Inflammatory macrophage (primary cell): Measurements from ENCODE around the gene GGNBP2.
"Not testable (repeated sequence)": the region's sequence is repeated elsewhere in the genome, so short reads cannot be mapped to it uniquely, and the experiment has no call there.

Experiments
- DNase-seq, 2 donors: peaks; one replicate each; pipeline ENCODE4 v3.0.0-alpha.2; 2020 to 2022

The GGNBP2 gene

DNA sequence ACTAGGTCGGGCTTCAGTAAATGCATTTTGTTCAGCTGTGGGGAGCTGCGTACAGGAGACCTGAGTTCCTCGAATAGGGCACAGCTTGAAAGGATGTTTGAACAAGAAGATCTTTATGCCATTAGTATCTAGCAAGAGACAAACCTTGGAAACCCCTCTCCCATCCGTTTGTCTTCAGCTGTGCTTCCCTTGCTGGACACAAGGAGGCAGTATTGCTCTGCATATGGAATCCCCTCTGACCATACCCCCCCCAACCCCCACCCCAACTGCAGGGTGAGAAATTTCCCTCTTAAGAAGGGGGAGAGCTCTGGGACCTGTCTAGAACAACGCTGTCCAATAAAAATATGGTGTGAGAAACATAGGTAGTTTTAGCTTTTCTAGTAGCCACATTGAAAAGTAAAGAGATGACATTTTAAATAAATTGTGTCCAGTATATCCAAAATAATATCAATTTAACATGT lies 58.2 kb downstream of the GGNBP2 start:
- peak; percentile 49 to 70 for DNase-seq

DNA sequence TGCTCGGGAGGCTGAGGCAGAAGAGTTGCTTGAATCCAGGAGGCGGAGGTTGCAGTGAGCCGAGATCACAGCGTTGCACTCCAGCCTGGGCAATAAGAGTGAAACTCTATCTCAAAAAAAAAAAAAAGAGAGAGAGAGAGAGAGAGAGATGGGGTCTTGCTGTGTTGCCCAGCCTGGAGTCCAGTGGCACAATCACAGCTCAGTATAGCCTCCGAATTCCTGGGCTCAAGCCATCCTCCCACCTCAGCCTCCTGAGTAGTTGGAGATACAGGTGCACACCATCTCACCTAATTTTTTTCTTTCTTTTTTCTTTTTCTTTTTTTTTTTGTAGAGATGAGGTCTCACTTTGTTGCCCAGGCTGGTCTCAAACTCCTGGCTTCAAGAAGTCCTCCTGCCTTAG lies 60.3 kb downstream of the GGNBP2 start:
- not testable (repeated sequence) for DNase-seq

DNA sequence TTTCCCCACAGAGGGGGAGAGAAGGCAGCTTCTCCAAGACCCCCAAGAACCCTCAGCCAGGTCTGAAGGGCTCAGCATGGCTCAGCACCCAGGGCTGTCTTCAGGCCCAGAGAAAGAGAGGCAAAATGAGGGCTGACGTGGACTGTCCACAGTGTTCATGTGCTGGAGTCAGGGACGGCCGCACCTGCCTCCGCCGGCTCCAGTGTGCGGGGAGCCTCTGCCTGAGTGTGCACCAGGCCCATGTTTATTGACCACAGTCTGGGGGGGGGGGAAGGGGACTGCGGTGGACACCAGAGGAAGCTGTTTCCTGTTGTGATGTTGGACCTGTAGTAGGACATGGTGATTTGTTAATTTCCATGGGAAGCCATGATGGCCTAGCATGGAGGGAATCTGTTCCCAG lies 63.6 kb downstream of the GGNBP2 start:
- no peak for DNase-seq

DNA sequence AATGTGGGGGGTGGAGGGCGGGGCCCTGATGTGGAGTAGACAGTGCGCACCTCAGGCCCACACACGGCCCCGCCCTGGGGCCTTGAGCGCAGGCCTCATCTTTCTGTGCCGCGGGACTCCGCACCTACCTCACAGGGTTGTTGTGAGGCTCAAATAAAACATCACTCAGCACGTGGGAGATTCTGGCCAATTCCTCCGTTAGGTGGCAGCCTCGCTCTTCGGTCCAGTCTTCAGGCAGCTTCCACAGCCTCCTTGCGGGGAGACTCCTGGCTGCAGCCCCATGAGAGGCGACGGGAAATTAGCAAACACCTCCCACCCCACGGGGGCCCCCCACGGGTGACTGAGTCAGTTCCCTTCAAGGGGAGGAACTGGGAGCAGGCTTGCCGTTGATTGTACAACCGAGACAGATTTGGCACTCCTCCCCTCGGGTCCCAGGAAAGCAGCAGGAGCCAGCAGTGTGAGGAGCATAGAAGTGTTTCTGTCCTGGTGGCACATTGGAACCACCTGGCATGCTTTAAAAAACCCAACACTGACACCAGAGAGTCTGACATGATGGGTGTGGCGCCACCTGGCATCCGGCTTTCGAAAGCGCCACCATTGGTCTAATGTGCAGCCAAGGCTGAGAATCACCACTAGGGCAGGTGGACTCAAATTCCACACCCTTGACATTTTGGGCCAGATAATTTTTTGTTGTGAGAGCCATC lies 64.2 kb downstream of the GGNBP2 start:
- DNase-seq, result peak; percentile 63 to 86

DNA sequence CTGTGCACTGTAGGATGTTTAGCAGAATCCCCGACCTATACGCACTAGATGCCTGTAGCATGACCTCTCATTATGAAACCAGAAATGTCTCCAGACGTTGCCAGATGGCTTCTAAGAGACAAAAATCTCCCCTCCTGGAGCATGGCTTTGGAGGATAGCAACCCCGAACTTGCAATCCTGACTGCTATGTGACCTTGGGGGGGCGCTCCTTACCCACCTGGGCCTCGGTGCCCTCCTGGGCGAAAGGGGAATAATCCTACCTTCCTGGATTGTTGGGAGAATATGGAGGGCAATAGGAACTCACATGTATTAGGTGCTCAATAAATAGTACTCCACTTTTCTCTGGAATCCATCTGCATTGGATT lies 64.8 kb downstream of the GGNBP2 start:
- no peak for DNase-seq

GRCh38 chr17:36610474-36610873 lies 65.8 kb downstream of the GGNBP2 start:
- DNase-seq, result no peak

- peak in 1 of 2 donors; percentile 58 for DNase-seq
Measured at GRCh38 chr17:36611345-36612072, 66.8 kb downstream of the GGNBP2 start.

DNA sequence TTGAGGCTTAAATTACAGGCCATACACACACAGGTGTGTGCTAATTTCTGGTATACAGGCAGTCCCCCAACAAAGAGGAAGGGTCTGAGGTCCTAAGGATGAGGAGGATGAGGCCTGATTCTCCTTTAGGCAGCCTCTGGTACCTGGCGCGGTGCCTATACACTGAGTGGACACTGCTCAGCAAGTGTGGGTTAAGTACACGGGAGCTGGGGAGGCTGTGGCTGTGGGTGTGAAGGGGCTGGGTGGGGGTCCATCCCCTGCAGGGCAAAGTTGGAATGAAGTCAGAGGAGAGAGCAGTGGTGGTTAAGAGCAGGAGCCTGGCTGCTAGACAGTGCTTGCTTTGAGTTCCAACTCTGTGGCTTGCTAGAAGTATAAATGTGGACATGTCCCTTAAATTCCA lies 67.6 kb downstream of the GGNBP2 start:
- no peak for DNase-seq

GRCh38 chr17:36613155-36613554 lies 68.4 kb downstream of the GGNBP2 start:
- no peak for DNase-seq

DNA sequence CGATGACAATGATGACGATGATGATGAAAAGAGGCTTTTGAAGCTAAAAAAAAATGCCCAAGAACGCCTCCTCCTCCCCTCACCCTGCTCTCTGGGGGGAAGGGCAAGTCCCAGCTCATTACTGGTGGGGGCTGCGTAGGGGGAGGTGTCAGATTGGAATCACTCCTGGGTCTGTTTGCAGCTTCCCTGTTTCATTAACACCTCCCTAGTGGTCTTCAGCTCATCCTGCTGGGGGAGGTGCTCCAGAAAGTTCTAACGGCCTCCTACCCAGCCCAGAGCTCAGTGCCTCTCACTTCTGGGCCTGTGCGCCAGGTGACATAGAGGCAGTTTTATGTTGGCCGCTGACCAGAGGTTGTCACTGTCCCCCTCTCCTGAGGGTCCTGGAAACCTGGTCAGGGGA lies 69.4 kb downstream of the GGNBP2 start:
- no peak for DNase-seq

GRCh38 chr17:36614933-36615332 lies 70.2 kb downstream of the GGNBP2 start:
- DNase-seq, result no peak

DNA sequence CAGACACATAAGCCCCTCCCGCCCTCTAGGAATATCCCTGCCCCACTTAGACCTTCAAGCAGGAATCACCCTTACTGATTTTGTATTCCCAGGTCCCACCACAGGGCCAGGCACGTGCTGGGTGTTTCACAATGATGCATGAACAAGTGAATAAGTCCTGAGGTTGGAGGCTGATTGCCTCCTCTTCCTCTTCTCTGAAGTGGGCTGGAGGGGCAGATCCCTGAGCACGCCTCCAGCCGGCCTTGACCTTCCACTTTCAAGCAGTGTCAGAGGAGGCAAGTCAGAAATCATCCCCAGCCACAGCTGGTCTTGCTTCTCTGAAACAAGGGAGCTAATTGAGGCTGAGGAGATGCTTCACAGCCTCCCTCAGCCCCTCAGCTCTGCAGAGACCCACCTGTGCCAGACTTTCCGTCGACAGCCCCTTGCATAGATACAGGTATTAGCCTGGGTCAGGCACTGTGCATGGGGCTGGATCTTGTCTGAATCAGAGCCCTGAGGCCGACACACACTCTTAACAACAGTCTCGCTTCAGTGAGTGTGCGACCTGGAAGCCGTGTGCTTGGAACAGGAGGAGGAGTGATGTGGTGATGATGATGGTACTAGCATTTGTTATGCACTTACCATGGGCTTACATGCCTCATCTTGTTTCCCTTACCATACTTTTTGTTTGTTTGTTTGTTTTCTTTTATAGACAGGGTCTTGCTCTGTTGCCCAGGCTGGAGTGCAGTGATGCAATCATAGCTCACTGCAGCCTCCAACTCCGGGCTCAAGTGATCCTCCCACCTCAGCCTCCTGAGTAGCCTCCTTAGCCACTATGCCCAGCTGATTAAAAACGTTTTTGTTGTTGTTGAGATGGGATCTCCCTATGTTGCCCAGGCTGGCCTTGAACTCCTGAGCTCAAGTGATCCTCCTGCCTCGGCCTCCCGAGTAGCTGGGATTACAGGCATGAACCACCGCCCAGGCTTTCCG lies 71.6 kb downstream of the GGNBP2 start:
- DNase-seq, result peak; percentile 25 to 65

DNA sequence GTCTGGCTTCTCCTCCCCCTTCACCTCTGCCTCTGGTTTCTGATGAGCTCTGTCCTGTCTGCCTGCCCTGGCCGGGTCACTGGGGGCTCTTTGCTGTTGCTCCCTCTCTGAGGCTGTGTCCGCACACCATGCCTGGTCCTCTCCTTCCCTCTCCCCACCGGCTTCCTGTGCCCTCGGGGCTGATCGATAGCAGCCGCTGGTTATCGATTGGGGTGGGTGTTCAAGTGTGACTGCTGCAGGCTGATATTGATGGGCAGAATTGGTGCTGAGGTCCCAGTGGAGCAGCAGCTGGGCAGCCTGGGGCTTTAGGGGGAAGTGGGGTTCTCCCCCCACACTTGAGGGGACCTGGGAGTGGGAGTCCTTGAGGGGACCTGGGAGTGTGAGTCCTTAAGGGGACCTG lies 73.1 kb downstream of the GGNBP2 start:
- no peak for DNase-seq

- DNase-seq, result no peak
Measured at GRCh38 chr17:36623281-36623680, 78.6 kb downstream of the GGNBP2 start.

DNA sequence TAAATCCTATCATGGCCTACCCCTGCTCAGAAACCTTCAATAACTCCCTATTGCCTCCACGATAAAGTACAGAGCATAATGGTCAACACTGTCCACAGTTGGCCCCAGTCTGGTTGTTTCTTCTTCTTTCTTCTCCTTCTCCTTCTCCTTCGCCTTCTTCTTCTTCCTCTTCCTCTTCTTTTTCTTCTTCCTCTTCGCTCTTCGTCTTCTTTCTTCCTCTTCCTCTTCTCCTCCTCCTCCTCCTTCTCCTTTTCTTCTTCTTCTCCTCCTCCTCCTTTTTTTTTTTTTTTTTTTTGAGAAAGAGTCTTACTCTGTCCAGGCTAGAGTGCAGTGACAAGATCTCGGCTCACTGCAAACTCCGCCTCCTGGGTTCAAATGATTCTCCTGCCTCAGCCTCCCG lies 80.5 kb downstream of the GGNBP2 start:
- no peak for DNase-seq

DNA sequence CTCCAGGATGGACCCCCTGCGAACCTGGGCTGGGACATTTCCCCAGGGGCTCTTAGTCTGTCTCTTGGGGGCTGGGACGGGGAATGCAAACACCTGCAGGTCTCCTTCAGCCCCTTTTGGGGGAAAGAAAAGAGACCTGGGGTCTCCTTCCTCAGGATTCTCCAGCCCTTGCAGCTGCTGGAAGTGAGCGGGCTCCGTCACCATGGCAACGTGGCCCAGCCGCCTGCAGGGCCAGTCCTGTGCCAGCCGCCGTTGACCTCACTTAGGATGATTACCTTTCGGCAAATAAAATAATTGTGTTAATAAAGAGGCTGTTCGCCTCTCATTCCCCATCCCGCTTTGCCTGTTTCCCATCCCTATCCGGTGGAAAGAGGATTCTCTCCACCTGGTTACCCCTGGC lies 82.4 kb downstream of the GGNBP2 start:
- no peak for DNase-seq

DNA sequence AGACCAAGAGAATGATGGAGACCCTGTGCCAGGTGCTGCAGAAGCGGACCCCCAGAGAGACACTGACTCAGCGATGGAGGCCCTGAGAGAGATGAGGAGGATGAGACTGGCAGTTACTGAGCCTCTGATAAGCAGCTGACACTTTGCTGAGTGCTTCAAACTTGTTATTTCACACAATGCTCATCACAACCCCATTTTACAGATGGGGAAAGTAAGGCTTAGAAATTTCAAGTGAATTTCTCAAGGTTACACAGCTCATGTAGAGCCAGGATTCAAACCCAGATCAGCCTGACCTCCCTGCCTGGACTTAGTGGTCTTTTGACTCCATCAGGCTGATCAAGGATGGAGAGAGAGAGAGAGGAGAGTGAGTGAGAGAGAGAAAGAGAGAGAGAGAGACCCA lies 83.9 kb downstream of the GGNBP2 start:
- no peak for DNase-seq

GRCh38 chr17:36629252-36629847 lies 84.6 kb downstream of the GGNBP2 start:
- peak; percentile 80 to 84 for DNase-seq

DNA sequence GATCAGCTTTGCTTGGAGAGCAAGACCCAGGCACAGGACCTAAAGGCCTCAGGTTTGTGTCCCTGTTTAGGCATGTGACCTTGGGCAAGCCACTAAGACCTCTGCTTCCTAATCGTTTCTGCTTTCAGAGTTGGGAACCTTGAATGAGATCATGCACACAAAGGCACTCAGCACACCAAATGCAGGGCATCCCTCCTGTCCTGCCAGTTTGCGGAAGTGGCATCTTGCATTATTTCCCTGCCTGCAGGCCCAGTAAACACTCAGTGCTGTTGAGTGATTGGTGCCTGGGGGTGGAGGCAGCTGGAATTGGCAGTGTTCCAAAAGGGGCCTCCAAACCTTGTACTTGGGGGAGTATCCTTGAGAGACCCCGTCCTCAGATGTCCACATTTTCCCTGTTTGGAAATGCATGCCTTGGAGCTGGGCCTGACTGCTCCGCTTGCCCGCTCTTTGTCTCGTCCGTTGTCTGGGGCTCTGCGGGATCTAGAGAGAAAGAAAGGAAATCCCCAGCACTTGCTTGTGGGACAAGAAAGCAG lies 85.3 kb downstream of the GGNBP2 start:
- DNase-seq, result peak in 1 of 2 donors; percentile 38

- no peak for DNase-seq
Measured at GRCh38 chr17:36631022-36631421, 86.3 kb downstream of the GGNBP2 start.

DNA sequence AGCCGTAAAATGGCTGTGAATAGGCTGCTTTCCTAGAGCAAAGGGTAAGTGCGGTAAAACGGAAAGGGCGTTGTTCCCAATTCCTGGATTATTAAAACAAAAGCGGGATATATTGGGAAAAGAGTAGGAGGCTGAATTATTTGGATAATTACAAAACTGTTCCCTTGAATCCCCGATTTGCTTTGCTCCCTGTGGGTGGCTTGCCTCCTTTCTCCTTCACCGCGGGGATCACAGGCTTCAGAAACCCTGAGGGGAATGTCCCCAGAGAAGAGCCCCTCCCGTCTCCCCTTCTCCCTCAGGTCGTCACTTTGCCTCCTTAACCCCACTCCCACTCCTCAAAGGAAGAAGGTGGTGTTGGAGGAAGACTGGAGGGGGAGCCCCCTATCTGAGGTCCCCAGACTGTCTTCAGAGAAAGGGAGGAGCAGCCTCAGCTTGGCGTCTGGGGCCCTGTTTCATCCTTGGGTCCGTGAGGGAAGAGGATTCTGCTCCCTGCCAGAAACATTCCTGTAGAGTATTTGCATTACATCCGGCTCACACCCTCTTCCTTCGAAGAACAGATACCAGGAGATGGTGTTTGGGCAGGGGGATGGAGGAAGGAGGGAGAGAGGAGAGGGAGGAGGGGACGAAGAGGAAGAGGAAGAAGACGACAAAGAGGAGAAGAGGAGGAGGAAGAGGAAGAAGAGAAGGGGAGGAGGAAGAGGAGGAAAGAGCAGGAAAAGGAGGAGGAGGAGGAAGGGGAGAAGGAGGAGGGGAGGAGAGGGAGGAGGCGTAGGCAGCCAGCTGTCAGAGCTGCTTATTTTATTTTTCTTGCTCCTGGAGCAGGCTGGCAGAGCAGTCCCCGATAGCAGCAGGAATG lies 88.4 kb downstream of the GGNBP2 start:
- DNase-seq, result no peak
